Measurements from ENCODE around the gene DARS2. TPM values are rescaled to one million over a fixed set of nuclear protein-coding genes. Genes with fewer than 3 reads are reported as not detected.
"Not testable (repeated sequence)": the region's sequence is repeated elsewhere in the genome, so short reads cannot be mapped to it uniquely, and the experiment has no call there.

Gene DARS2
- total and polyA plus RNA-seq, 4 experiments from 2014 or later: 3.6 to 13.5 (median 11.5) TPM

DNA sequence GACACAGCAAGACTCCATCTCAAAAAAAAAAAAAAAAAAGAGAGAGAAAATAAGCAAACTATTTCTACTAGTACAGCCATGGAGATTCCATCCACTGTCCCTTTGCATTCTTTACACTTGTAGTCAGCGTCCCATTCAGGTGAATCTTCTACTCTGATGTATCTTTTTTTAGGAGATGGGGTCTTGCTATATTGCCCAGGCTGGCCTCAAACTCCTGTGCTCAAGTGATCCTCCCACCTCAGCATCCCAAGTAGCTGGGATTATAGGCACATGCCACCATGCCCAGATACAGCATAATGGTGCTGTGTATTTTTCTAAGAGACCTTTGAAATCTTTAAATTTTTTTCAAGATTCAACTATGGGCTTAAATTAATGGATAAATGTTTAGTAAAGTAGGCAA lies 8.3 kb downstream of the DARS2 start:
- CTCF ChIA-PET (ENCODE audit: partially characterized antibody): no interaction called here
- no peak overlapping the region for H3K27ac ChIP-seq (ENCODE audit: low read depth, low read length)
- no peaks in the 10 kb centered on the region for H3K9me3 ChIP-seq (ENCODE audit: control insufficient read depth in 1 of 2, low read length in 2 of 2)
- H3K36me3 ChIP-seq (ENCODE audit: insufficient read depth, low read length): peaks cover 5% of the 10 kb centered on the region
- Mint-ChIP-seq H3K36me3 (peaks cover 28 to 44% of the 10 kb centered on the region in 2 donors), H3K9me3 (no peaks in the 10 kb centered on the region), H3K4me3 (no peak overlapping the region), H3K27ac (no peak overlapping the region), H3K27me3 (no peaks in the 10 kb centered on the region), H3K4me1 (peaks cover 0 to 2% (median 0%) of the 10 kb centered on the region in 4 donors)
- no peaks in the 10 kb centered on the region for H3K27me3 ChIP-seq (ENCODE audit: insufficient read depth, low read length)
- POLR2A ChIA-PET (ENCODE audit: partially characterized antibody): no interaction called here
- no peak for DNase-seq
- intact Hi-C loops (cut with micrococcal nuclease): no loop called here
- no peak overlapping the region for H3K4me3 ChIP-seq (ENCODE audit: low read length in 2 of 2)
- peaks cover 3% of the 10 kb centered on the region for H3K4me1 ChIP-seq (ENCODE audit: insufficient read depth, low read length)

DNA sequence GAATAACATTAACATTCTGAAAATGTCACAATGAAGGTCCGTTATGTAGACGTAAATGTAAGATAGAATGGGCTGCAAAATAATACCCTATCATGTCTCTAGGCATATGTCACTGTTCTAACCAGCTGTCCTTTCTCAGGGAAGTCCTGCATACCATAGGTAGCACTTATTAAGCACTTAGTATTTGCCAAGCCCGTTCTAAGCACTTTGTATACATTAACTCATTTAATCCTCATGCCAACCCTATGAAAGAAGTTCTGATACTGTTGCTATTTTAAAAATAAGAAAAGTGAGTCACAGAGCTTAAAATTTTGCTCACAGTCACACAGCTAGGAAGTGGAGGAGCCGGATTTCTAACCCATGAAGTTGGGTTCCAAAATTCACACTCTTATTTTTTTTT lies 27.6 kb downstream of the DARS2 start:
- H3K9me3 Mint-ChIP-seq: no peaks in the 10 kb centered on the region
- peaks cover 13% of the 10 kb centered on the region for H3K36me3 ChIP-seq (ENCODE audit: insufficient read depth, low read length)
- H3K4me1 ChIP-seq (ENCODE audit: insufficient read depth, low read length): no peaks in the 10 kb centered on the region
- H3K4me3 ChIP-seq (ENCODE audit: low read length in 2 of 2): no peak overlapping the region
- no peak overlapping the region for H3K27ac ChIP-seq (ENCODE audit: low read depth, low read length)
- H3K4me1 Mint-ChIP-seq: peaks cover 0 to 2% (median 0%) of the 10 kb centered on the region in 4 donors
- intact Hi-C loops (cut with micrococcal nuclease): no loop called here
- peaks cover 25 to 43% of the 10 kb centered on the region in 2 donors for H3K36me3 Mint-ChIP-seq
- POLR2A ChIA-PET (ENCODE audit: partially characterized antibody): interaction anchor here (7.6 kb wide), 1 partner anchor 15 kb away, joined by 56 read pairs; the partner anchor contains the start of genes GAS5 and ZBTB37
- H3K4me3 Mint-ChIP-seq: no peak overlapping the region
- H3K27me3 ChIP-seq (ENCODE audit: insufficient read depth, low read length): no peaks in the 10 kb centered on the region
- DNase-seq: no peak
- H3K9me3 ChIP-seq (ENCODE audit: control insufficient read depth in 1 of 2, low read length in 2 of 2): no peaks in the 10 kb centered on the region
- peak overlapping the region in 1 of 7 donors; percentile 42 for H3K27ac Mint-ChIP-seq
- CTCF ChIA-PET (ENCODE audit: partially characterized antibody): interaction anchor here (0.9 kb wide), 1 partner anchor 8 kb away, joined by 4 read pairs; no protein-coding TSS in a partner anchor
- no peaks in the 10 kb centered on the region for H3K27me3 Mint-ChIP-seq

DNA sequence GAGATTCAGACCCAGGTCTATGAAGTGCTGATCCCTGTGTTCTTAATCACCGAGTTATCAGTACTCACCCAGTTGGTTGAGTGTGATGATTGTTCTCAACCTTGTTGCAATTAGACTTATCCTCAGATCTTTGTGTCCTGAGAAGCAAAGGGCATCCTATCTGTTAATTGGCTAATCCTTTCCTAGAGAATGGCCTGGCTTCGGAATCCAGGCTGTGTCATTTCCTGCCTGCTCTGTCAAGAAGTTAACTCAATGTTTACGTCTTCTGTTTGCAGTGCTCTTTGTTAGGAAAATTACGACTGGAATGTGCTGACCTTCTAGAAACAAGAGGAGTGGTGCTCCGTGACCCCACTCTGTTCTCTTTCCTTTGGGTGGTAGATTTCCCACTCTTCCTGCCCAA lies 28.6 kb downstream of the DARS2 start:
- peaks cover 32 to 49% of the 10 kb centered on the region in 2 donors for H3K36me3 Mint-ChIP-seq
- CTCF ChIA-PET (ENCODE audit: partially characterized antibody): no interaction called here
- H3K27ac Mint-ChIP-seq: peak overlapping the region in 2 of 7 donors; percentile 50 to 52
- POLR2A ChIA-PET (ENCODE audit: partially characterized antibody): interaction anchor here (7.6 kb wide), 1 partner anchor 14 kb away, joined by 56 read pairs; the partner anchor contains the start of genes GAS5 and ZBTB37
- Histone ChIP-seq H3K27me3 (ENCODE audit: insufficient read depth, low read length) (no peaks in the 10 kb centered on the region), H3K36me3 (ENCODE audit: insufficient read depth, low read length) (peaks cover 17% of the 10 kb centered on the region), H3K9me3 (ENCODE audit: control insufficient read depth in 1 of 2, low read length in 2 of 2) (no peaks in the 10 kb centered on the region), H3K4me1 (ENCODE audit: insufficient read depth, low read length) (no peaks in the 10 kb centered on the region), H3K27ac (ENCODE audit: low read depth, low read length) (no peak overlapping the region), H3K4me3 (ENCODE audit: low read length in 2 of 2) (no peak overlapping the region)
- H3K4me3 Mint-ChIP-seq: no peak overlapping the region
- DNase-seq: no peak
- H3K9me3 Mint-ChIP-seq: no peaks in the 10 kb centered on the region
- intact Hi-C loops (cut with micrococcal nuclease): no loop called here
- H3K4me1 Mint-ChIP-seq: peaks cover 0 to 4% (median 0%) of the 10 kb centered on the region in 4 donors
- no peaks in the 10 kb centered on the region for H3K27me3 Mint-ChIP-seq

DNA sequence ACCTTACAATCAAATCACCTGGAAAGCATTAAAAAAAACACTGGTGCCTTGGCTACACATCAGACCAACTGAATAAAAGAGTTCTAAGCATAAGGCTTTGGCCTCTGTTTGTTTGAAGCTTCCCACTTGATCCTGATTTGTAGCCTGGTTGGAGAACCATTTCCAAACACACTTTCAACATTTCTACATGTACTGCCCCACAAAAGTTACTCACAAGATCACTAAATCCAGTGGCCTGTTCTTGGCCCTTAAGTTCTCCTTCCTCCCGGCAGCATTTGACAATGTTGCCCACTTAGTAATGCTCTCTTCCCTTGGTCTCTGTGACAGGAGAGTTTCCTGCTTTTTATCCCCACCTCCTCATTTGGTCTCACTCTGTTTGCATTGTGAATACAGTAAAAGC lies 31.5 kb downstream of the DARS2 start:
- Mint-ChIP-seq H3K27ac (peak overlapping the region in 5 of 7 donors; percentile 2 to 61 (median 53)), H3K27me3 (no peaks in the 10 kb centered on the region), H3K9me3 (no peaks in the 10 kb centered on the region), H3K36me3 (peaks cover 43 to 60% of the 10 kb centered on the region in 2 donors), H3K4me3 (no peak overlapping the region), H3K4me1 (peaks cover 0 to 6% (median 2%) of the 10 kb centered on the region in 4 donors)
- POLR2A ChIA-PET (ENCODE audit: partially characterized antibody): interaction anchor here (7.6 kb wide), 1 partner anchor 11 kb away, joined by 56 read pairs; the partner anchor contains the start of genes GAS5 and ZBTB37
- intact Hi-C loops (cut with micrococcal nuclease): no loop called here
- DNase-seq: no peak
- no peak overlapping the region for H3K27ac ChIP-seq (ENCODE audit: low read depth, low read length)
- CTCF ChIA-PET (ENCODE audit: partially characterized antibody): interaction anchor here (1.3 kb wide), 1 partner anchor 13 kb away, joined by 3 read pairs; the partner anchor contains the start of gene ZBTB37
- peaks cover 17% of the 10 kb centered on the region for H3K36me3 ChIP-seq (ENCODE audit: insufficient read depth, low read length)
- H3K27me3 ChIP-seq (ENCODE audit: insufficient read depth, low read length): no peaks in the 10 kb centered on the region
- no peaks in the 10 kb centered on the region for H3K4me1 ChIP-seq (ENCODE audit: insufficient read depth, low read length)
- no peak overlapping the region for H3K4me3 ChIP-seq (ENCODE audit: low read length in 2 of 2)
- no peaks in the 10 kb centered on the region for H3K9me3 ChIP-seq (ENCODE audit: control insufficient read depth in 1 of 2, low read length in 2 of 2)

DNA sequence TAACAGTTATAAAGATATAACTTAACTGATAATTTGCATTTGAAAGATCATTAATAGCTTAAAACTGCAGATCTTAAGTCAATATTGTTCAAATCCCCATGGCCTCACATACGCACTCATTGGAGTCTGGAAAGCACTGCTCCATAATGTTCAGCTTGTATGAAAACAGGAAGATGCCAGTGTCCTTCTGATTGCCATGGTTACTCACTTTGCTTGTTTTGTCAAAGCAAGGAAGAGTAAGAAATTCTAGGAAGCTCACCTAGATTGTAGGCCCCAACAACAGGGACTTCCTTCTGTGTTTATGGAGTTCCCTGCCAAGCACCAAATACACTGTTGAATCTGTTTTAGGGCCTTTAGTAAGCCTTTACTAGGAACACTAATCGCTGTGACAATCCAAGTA lies 32.4 kb downstream of the DARS2 start:
- Mint-ChIP-seq H3K4me3 (no peak overlapping the region), H3K36me3 (peaks cover 44 to 59% of the 10 kb centered on the region in 2 donors), H3K9me3 (no peaks in the 10 kb centered on the region), H3K27ac (peak overlapping the region in 2 of 7 donors; percentile 15 to 41), H3K27me3 (no peaks in the 10 kb centered on the region), H3K4me1 (peaks cover under 1 to 6% (median 3%) of the 10 kb centered on the region in 4 donors)
- Histone ChIP-seq H3K4me1 (ENCODE audit: insufficient read depth, low read length) (no peaks in the 10 kb centered on the region), H3K4me3 (ENCODE audit: low read length in 2 of 2) (no peak overlapping the region), H3K9me3 (ENCODE audit: control insufficient read depth in 1 of 2, low read length in 2 of 2) (no peaks in the 10 kb centered on the region), H3K36me3 (ENCODE audit: insufficient read depth, low read length) (peaks cover 17% of the 10 kb centered on the region), H3K27me3 (ENCODE audit: insufficient read depth, low read length) (no peaks in the 10 kb centered on the region), H3K27ac (ENCODE audit: low read depth, low read length) (no peak overlapping the region)
- ChIA-PET POLR2A (ENCODE audit: partially characterized antibody) (interaction anchor here (7.6 kb wide), 1 partner anchor 10 kb away, joined by 56 read pairs; the partner anchor contains the start of genes GAS5 and ZBTB37), CTCF (ENCODE audit: partially characterized antibody) (interaction anchor here (1.3 kb wide), 2 partner anchors 12 to 427 kb away, joined by 3 read pairs; partner anchors contain the start of gene ZBTB37)
- DNase-seq: no peak
- intact Hi-C loops (cut with micrococcal nuclease): no loop called here

DNA sequence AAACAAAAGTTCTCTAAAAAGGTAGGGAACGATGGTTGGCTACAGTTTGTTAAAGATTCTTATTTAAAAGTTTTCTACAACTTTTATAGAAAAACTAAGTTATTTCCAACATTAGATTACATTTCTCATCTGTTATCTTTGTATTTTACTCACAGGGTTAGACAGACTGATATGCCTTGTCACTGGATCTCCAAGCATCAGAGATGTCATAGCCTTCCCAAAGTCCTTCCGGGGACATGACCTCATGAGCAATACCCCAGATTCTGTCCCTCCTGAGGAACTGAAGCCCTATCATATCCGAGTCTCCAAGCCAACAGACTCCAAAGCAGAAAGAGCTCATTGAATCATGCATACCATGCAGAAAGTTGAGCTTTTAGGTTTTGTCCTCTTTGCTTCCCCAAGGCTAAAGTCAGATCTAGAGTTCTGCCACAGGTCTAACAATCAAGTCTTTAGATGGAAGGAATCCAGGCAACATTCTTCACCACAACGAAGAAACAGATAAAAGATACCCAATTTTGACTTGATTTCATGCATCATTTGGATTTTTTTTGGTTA lies 33.0 kb downstream of the DARS2 start:
- DNase-seq: no peak
- H3K9me3 Mint-ChIP-seq: no peaks in the 10 kb centered on the region
- Histone ChIP-seq H3K27ac (ENCODE audit: low read depth, low read length) (no peak overlapping the region), H3K36me3 (ENCODE audit: insufficient read depth, low read length) (peaks cover 17% of the 10 kb centered on the region), H3K4me1 (ENCODE audit: insufficient read depth, low read length) (no peaks in the 10 kb centered on the region), H3K27me3 (ENCODE audit: insufficient read depth, low read length) (no peaks in the 10 kb centered on the region), H3K9me3 (ENCODE audit: control insufficient read depth in 1 of 2, low read length in 2 of 2) (no peaks in the 10 kb centered on the region), H3K4me3 (ENCODE audit: low read length in 2 of 2) (no peak overlapping the region)
- peaks cover 44 to 59% of the 10 kb centered on the region in 2 donors for H3K36me3 Mint-ChIP-seq
- ChIA-PET CTCF (ENCODE audit: partially characterized antibody) (interaction anchor here (1.3 kb wide), 2 partner anchors 11 to 428 kb away, joined by 3 read pairs; partner anchors contain the start of gene ZBTB37), POLR2A (ENCODE audit: partially characterized antibody) (interaction anchor here (7.6 kb wide), 1 partner anchor 9 kb away, joined by 56 read pairs; the partner anchor contains the start of genes GAS5 and ZBTB37)
- intact Hi-C loops (cut with micrococcal nuclease): no loop called here
- H3K4me3 Mint-ChIP-seq: no peak overlapping the region
- peak overlapping the region in 4 of 7 donors; percentile 14 to 59 (median 44) for H3K27ac Mint-ChIP-seq
- H3K4me1 Mint-ChIP-seq: peaks cover 2 to 6% (median 4%) of the 10 kb centered on the region in 4 donors
- no peaks in the 10 kb centered on the region for H3K27me3 Mint-ChIP-seq

DNA sequence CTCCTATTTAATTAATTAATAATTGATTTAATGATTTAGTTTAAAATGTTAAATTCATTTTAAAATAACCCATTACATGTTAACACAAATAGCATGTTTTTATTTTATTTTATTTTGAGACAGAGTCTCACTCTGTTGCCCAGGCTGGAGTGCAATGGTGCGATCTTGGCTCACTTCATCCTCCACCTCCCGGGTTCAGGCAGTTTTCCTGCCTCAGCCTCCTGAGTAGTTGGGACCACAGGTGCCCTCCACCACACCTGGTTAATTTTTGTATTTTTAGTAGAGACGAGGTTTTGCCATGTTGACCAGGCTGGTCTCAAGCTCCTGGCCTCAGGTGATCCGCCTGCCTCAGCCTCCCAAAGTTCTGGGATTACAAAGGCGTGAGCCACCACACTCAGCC lies 35.1 kb downstream of the DARS2 start:
- peaks cover 30% of the 10 kb centered on the region for H3K36me3 ChIP-seq (ENCODE audit: insufficient read depth, low read length)
- peaks cover 19% of the 10 kb centered on the region for H3K4me1 ChIP-seq (ENCODE audit: insufficient read depth, low read length)
- intact Hi-C loops (cut with micrococcal nuclease); H3K9me3 Mint-ChIP-seq; H3K27ac Mint-ChIP-seq; DNase-seq; H3K27me3 Mint-ChIP-seq; H3K27ac ChIP-seq (ENCODE audit: low read depth, low read length); H3K4me3 ChIP-seq (ENCODE audit: low read length in 2 of 2); H3K27me3 ChIP-seq (ENCODE audit: insufficient read depth, low read length); H3K4me3 Mint-ChIP-seq; H3K9me3 ChIP-seq (ENCODE audit: control insufficient read depth in 1 of 2, low read length in 2 of 2); CTCF ChIA-PET (ENCODE audit: partially characterized antibody): not testable (repeated sequence)
- POLR2A ChIA-PET (ENCODE audit: partially characterized antibody): interaction anchor here (1.4 kb wide), 1 partner anchor 9 kb away, joined by 7 read pairs; the partner anchor contains the start of gene ZBTB37
- peaks cover 10 to 23% (median 14%) of the 10 kb centered on the region in 4 donors for H3K4me1 Mint-ChIP-seq
- peaks cover 43 to 64% of the 10 kb centered on the region in 2 donors for H3K36me3 Mint-ChIP-seq
